ENCODE measurements around the gene UPF2.

GRCh38 chr10:11886138-11886474, 156.5 kb downstream of the UPF2 start:
- no peak for TF ChIP-seq RAD21 (IDR thresholded peaks at IDR 0.05; ENCODE audit: low read length)
- no peak for TF ChIP-seq ELK1 (IDR thresholded peaks at IDR 0.05; ENCODE audit: borderline replicate concordance, low read depth, low read length)
- no peak for TF ChIP-seq POLR2A (IDR thresholded peaks at IDR 0.05; ENCODE audit: low read depth, low read length)
- no peak for TF ChIP-seq MAFK (IDR thresholded peaks at IDR 0.05; ENCODE audit: low read depth, low read length)
- TF ChIP-seq CTCF (conservative IDR thresholded peaks at IDR 0.05; ENCODE audit: low read depth, low read length), result no peak
- no peak for TF ChIP-seq USF2 (IDR thresholded peaks at IDR 0.05; ENCODE audit: low read depth, low read length)
- TF ChIP-seq SMC3 (IDR thresholded peaks at IDR 0.05; ENCODE audit: low read depth, low read length), result no peak
- TF ChIP-seq FOS (IDR thresholded peaks at IDR 0.05; ENCODE audit: low read depth, low read length), result no peak
- TF ChIP-seq MAZ (IDR thresholded peaks at IDR 0.05; ENCODE audit: borderline replicate concordance, low read depth, low read length), result no peak
